GM19025 (cell line): ENCODE data around the gene KRTAP5-3.

Source experiments
- ATAC-seq: cut with Tn5 transposase; IDR thresholded peaks from one replicate; pipeline ENCODE4 v1.9.1; 2021; ENCODE audit warnings: mild to moderate bottlenecking, low read depth, moderate library complexity; ENCODE audit not compliant: unreplicated experiment

Gene KRTAP5-3

GRCh38 chr11:1643146-1643690 is 35.0 kb upstream of the KRTAP5-3 start:
- ATAC-seq, result no peak

GRCh38 chr11:1642288-1643145 is 34.3 kb upstream of the KRTAP5-3 start:
- no peak for ATAC-seq

- no peak for ATAC-seq
Measured at GRCh38 chr11:1641096-1641495, 32.8 kb upstream of the KRTAP5-3 start.

GRCh38 chr11:1640076-1640946 is 32.0 kb upstream of the KRTAP5-3 start:
- no peak for ATAC-seq

GRCh38 chr11:1639666-1640065 is 31.4 kb upstream of the KRTAP5-3 start:
- no peak for ATAC-seq

GRCh38 chr11:1639102-1639620 is 30.9 kb upstream of the KRTAP5-3 start:
- ATAC-seq, result no peak

GRCh38 chr11:1638344-1638743 is 30.1 kb upstream of the KRTAP5-3 start:
- ATAC-seq, result no peak

GRCh38 chr11:1637628-1638027 is 29.4 kb upstream of the KRTAP5-3 start:
- ATAC-seq, result no peak

GRCh38 chr11:1636291-1636950 is 28.2 kb upstream of the KRTAP5-3 start:
- ATAC-seq, result no peak

- no peak for ATAC-seq
Measured at GRCh38 chr11:1633864-1634263, 25.6 kb upstream of the KRTAP5-3 start.

- no peak for ATAC-seq
Measured at GRCh38 chr11:1632053-1632714, 23.9 kb upstream of the KRTAP5-3 start.

GRCh38 chr11:1631066-1631568 is 22.9 kb upstream of the KRTAP5-3 start:
- ATAC-seq, result no peak

GRCh38 chr11:1630271-1630670 is 22.0 kb upstream of the KRTAP5-3 start:
- ATAC-seq, result no peak

- ATAC-seq, result no peak
Measured at GRCh38 chr11:1629326-1630185, 21.3 kb upstream of the KRTAP5-3 start, which contains the start of gene KRTAP5-5. Gene KRTAP5-5, plus strand, starts transcription at chr11:1629775. Its CDS starts 66 bp downstream, at chr11:1629841.

GRCh38 chr11:1628506-1629325 is 20.5 kb upstream of the KRTAP5-3 start:
- no peak for ATAC-seq

GRCh38 chr11:1625541-1625940 is 17.3 kb upstream of the KRTAP5-3 start:
- ATAC-seq, result no peak

GRCh38 chr11:1624621-1625020 is 16.4 kb upstream of the KRTAP5-3 start:
- ATAC-seq, result no peak

- no peak for ATAC-seq
Measured at GRCh38 chr11:1623716-1624115, 15.5 kb upstream of the KRTAP5-3 start.
